NCI-H2227 treated with DMSO at 0.1 percent for 48 hours (cell line): ENCODE data around the gene RDX.
"Not testable (repeated sequence)": the region's sequence is repeated elsewhere in the genome, so short reads cannot be mapped to it uniquely, and the experiment has no call there.

Experiments
- DNase-seq: peaks from one replicate; lab custom pipeline; 2025; lab: John Stamatoyannopoulos, UW

RDX gene

GRCh38 chr11:110296226-110297075 is at the start of gene RDX:
RDX (minus strand) TSS chr11:110296614; CDS start chr11:110279692, 16,922 bp downstream.
- DNase-seq = peak; percentile 68

GRCh38 chr11:110345743-110346142 is 49.3 kb upstream of the RDX start:
- DNase-seq = no peak

DNA sequence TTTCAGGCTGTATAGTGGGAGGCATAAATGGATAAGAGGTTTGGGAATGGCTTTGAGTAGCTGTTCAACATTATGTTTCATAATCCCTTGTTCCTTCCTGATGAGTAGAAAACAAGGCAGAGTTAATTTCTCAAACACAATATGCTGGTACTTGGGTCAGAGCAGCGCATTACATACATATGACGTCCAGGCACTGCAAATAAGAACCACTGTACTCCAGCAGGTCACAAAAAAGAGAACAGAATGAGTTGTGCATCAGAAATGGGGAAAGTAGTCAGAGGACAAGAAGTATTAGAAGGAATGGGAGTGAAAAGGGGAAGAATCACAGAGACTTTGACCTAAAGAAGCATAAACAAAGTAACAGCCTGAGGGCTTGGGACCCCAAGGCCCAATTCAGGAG is 44.0 kb upstream of the RDX start:
- no peak for DNase-seq

DNA sequence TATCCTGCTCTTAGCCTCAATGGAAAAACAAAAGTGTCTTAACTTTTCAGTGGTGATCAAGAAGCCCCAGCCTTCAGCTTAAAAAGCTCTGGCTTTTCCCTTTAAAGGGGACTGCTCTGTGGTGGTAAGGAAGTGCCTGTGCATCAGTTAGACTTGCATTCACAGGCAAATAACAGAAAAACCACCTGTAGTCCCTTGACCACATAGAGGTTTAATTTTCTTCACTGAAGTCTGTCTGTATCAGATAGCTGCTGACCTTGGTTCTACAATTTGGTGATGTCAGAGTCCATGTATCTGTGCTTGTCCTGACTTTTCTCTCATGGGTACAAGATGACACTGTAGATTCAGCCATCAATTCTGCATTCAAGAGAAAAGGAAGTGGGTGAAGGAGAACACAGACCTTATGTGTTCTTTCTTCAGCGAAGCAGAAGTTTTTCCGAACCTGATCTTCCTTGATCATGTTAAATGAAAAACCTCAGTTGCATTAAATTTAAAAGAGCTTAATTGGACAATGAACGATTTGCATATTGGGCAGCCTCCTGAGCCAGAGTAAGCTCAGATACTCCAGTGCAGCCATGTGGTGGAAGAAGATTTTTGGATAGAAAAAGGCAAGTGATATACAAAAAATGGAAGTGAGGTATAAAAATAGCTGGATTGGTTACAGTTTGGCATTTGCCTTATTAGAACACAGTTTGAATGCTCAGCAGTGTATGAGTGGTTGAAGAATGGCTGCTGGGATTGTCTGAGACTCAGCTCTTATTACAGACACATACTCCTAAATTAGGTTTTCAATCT is 43.2 kb upstream of the RDX start:
- no peak for DNase-seq

DNA sequence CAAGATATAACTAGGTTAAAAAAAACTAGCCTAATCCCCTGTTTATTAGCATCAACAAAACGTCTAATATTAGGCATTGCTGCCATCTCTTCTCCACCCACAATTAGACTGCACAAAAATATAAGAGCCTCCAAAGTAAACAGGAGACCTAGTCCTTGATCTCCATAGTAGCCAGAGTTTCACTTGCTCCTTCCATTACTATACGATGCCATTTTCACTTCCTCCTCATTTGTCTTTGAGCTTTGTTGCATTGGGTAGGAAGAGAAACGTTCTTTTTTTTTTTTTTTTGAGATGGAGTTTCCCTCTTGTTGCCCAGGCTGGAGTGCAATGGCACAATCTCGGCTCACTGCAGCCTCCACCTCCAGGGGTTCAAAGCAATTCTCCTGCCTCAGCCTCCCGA is 42.3 kb upstream of the RDX start:
- no peak for DNase-seq

DNA sequence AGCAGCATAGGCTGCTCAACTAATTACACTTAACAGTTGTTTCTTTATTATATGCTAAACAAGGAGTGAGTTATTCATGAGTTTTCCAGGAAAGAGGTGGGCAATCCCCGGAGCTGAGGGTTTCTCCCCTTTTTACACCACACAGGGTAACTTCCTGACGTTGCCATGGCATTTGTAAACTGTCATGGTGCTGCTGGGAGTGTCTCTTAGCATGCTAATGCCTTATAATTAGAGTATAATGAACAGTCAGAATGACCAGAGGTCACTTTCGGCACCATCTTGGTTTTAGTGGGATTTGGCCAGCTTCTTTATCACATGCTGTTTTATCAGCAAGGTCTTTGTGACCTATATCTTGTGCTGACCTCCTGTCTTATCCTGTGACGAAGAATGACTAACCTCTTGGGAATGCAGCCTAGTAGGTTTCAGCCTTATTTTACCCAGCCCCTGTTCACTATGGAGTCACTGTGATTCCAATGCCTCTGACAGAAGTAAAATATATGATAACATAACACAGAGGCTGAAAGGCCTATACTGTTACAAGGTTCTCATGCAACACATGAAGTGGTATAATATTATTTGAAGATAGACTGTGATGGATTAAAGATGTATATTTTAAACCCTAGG is 41.3 kb upstream of the RDX start:
- DNase-seq = no peak

DNA sequence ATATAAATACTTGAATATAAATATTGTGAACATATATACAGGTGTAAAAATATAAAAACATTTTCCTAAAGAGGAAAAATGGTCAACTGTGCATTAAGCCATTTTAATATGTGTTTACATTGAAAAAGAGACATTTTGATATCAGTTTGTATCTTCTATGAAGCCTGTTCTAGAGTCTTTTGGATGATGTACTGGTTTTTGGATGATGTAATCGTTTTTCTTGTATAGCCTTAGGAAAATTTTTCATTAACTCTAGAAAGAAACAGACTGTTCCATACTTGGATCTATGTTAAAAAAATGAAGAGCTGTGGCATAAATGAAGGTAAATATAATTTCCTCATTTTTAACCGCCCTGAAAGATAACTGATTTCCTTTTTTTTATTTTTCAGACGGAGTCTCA is 39.6 kb upstream of the RDX start:
- no peak for DNase-seq

- DNase-seq = no peak
Measured at GRCh38 chr11:110335358-110335757, 38.9 kb upstream of the RDX start.

DNA sequence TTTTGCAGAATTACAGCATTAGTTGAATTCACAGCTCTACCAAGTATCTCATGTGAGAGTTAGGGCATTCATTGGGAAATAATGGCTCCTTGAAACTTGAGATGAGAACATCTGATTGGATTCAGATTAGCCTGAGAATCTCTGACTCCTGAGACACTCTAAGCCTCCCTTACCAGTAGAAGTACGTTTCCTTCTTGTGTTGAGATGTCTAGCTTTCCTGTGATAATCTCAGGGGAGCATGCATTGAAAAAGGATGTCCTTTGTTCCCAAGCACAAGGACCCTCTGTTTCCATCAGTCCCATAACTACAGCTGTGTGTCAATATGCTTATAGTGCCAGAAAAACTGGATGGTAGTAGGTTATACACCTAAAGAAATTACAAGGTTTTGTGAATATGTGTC is 35.2 kb upstream of the RDX start:
- DNase-seq = no peak

- DNase-seq = no peak
Measured at GRCh38 chr11:110329445-110329844, 33.0 kb upstream of the RDX start.

- no peak for DNase-seq
Measured at GRCh38 chr11:110327508-110327907, 31.1 kb upstream of the RDX start.

DNA sequence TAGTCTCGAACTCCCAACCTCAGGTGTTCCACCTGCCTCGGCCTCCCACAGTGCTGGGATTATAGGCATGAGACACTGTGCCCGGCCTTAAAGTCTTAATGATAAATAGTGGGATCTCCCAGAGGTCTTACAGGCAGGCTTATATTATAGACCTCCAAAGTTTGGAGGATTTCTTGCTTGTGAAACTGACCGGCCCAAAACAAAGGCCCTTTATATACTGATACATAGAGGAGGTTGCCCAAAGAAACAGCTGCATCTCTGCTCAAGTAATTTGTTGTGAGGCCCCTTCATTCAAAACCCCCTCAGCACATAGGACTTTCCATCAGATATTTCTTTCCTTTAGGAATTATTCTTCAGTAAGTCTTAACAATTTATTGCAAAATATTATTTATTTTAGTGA is 27.4 kb upstream of the RDX start:
- DNase-seq = no peak

GRCh38 chr11:110319501-110319900 is 23.1 kb upstream of the RDX start:
- DNase-seq = no peak

DNA sequence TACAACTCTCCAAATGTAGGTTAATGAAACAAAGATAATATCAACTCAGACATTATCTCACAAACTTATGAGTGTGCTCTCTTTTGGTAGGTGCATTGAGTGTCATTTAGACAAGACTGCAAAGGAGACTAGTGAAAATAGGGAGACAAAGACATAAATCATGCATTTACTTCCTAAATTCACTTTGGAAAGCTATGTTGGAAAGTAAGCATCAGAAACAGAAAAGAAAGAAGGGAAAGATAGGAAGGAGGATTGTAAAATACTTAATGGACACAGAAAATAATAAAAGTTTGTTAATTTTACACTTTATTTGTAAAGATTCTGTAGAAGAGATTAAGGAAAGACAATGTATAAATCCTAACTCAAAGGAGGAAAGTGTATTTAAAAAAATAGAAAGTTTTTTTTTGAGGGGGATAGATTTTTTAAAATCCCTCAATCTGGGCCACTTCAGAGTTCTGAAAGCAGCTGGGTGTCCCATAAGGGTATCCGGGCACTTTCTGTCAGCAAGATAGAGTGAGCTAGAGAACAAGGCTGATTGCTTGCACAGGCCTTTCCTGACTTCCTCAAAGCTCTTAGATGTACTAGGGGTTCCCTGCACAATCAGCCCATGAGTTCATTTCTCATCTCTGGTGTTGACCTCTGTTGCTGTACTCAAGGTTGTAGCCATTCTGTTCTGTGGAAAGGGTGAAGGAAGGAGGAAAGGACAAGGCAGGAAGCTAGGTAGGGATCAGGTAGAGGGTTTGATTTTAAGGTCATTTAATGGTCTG is 22.4 kb upstream of the RDX start:
- DNase-seq = no peak

DNA sequence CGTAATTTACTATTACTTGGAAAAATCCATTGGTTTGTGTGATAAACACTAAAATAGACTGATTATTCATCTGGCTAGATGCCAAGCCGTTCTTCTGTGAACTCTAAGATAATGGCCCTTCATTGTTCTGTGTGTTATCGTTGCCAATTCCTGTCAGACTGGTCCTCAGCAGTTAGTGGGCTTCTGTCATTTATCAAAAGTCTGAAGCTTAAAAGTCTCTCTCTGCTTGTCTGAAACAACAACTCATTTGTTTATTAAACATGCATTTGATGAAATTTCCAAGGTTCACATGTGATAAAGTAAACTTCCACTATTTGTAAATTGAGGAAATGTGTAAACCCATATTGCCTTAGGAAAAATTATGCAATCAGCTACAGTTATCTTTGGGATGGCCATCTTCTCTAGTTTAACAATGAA is 21.1 kb upstream of the RDX start:
- peak; percentile 78 for DNase-seq

DNA sequence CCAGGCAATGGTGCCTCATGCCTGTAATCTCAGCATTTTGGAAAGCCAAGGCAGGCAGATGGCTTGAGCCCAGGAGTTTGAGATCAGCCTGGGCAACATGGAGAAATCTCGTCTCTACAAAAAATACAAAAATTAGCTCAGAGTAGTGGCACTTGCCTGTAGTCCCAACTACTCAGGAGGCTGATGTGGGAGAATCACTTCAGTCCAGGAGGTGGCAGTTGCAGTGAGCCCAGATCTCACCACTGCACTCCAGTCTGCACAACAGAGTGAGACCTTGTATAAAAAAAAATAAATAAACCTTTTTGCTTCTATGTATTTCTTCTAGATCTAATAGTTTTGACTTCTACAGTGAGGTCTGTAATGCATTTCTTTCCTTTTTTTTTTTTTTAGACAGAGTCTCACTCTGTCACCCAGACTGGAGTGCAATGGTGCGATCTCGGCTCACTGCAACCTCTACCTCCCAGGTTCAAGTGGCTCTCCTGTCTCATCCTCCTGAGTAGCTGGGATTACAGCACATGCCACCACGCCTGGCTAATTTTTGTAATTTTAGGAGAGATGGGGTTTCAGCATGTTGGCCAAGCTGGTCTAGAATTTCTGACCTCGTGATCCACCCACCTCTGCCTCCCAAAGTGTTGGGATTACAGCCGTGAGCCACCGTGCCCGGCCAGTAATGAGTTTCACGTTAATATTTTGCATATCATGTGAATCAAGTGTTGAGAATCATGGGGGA is 18.1 kb upstream of the RDX start:
- no peak for DNase-seq

- no peak for DNase-seq
Measured at GRCh38 chr11:110312670-110313069, 16.3 kb upstream of the RDX start.

DNA sequence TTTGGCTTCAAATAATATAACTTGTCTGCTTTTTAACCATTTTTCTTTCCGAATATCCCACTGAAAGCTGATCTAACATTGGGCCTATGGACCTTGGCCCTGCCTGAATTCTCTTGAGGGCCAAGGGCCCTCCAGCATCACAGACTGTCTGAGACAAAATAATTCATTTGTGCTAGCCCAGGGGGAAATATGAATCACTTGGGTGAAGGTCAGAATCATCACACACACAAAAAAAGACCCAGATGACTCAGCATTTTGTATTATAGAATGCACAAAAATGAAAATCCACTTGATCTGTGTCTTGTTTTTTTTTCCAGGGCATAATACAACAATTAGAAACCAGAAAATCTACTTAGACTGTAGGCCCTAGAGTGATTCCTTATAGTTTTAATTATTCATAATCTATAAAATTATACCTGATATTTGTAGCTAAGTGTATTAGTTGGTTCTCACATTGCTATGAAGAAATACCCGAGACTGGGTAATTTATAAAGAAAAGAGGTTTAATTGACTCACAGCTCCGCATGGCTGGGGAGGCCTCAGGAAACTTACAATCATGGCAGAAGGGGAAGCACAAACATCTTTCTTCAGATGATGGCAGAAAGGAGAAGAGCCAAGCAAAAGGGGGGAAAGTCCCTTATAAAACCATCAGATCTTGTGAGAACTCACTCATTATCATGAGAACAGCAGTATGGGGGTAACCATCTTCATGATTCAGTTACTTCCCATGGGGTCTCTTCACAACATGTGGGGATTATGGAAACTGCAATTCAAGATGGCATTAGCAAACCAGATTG is 15.6 kb upstream of the RDX start:
- DNase-seq = no peak

DNA sequence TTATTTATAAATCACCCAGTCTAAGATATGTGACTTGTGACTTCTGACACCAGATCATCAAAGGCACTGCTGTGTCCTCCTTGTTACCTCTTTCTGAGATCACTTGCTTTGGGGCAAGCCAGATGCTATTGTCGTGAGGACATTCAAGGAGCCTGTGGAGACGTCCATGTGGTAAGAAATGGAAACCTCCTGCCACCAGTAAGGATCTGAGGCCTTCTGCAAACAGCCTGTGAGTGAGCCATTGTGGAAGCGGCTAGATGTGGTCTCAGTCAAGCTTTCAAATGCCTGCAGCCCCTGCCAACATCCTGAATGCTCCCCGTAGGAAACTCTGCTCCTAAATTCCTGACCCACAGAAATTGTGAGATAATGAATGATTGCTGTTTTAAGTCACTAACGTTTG is 11.7 kb upstream of the RDX start:
- DNase-seq = no peak

DNA sequence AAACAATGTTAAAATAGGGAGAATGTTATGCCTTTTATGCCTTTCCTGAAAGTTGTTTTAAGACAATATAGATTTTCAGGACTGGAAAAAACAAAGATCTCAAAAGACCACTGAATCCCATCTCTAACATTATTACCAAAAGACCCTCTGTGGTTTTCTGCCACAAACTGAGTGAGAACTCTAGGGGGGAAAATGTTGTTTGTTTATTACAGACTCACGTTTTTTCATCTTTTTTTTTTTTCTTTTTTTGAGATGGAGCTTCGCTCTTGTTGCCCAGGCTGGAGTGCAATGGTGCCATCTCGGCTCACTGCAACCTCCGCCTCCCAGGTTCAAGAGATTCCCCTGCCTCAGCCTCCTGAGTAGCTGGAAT is 9.6 kb upstream of the RDX start:
- DNase-seq = not testable (repeated sequence)
